NCI-H446 treated with DMSO at 0.1 percent for 48 hours (cell line): Measurements from ENCODE around the gene PTGDR.

Experiments used
- DNase-seq: peaks from one replicate; lab custom pipeline; 2025; lab: John Stamatoyannopoulos, UW

The PTGDR gene

DNA sequence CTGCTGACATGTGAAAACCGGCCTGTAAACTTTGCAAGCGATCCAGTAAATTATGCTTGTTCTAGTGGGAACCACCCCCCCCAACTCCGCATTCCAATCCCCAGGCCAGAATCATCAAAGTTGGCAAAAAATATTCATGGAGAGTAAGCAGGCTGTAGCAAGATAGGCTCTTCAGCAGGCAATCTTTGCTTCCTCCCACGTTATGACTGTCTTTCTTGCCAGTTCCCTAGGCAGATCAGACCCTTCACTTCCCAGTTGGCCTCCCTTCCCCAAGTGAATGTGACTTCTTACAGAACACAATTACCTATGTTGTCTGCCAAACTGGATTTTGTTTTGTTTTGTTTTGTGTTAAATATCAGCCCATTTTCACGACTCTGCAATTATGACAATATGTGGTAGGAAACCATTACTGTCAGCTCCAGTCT, 45.4 kb downstream of the PTGDR start:
- no peak for DNase-seq

GRCh38 chr14:52313462-52313861, 46.0 kb downstream of the PTGDR start:
- no peak for DNase-seq

DNA sequence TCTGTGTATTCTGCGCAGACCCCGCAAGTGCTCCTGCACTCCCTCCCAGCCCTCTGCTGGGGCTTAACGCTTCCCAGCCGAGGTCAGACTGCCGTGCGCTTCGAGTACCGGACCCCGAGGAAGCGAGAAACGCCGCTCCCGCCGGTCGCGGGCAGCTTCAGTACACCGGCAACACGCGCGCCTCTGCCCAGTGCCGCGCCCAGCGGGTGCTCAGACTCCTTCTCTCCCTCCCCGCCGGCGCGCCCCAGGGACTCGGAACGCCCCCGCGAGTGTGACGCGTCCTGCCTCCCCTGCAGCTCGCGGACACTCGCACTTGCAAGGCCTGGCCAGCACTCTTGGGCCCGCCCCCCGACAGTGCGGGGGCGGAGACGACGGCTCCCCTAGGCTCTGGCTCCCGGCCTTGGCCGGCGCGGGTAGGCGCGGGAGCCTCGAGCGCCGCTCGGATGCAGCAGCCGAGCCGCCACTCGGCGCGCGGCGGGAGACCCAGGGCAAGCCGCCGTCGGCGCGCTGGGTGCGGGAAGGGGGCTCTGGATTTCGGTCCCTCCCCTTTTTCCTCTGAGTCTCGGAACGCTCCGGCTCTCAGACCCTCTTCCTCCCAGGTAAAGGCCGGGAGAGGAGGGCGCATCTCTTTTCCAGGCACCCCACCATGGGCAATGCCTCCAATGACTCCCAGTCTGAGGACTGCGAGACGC, 46.6 kb downstream of the PTGDR start, which contains the start of gene PTGER2:
PTGER2 (plus strand) TSS at position 410 of the 692 bp plus-strand sequence; CDS start at position 647, 237 bp downstream.
- no peak for DNase-seq

GRCh38 chr14:52314595-52315354, 47.3 kb downstream of the PTGDR start:
- DNase-seq: no peak

- DNase-seq: no peak
Observed at GRCh38 chr14:52315355-52315718, 47.8 kb downstream of the PTGDR start.

GRCh38 chr14:52318062-52318461, 50.6 kb downstream of the PTGDR start:
- DNase-seq: no peak

DNA sequence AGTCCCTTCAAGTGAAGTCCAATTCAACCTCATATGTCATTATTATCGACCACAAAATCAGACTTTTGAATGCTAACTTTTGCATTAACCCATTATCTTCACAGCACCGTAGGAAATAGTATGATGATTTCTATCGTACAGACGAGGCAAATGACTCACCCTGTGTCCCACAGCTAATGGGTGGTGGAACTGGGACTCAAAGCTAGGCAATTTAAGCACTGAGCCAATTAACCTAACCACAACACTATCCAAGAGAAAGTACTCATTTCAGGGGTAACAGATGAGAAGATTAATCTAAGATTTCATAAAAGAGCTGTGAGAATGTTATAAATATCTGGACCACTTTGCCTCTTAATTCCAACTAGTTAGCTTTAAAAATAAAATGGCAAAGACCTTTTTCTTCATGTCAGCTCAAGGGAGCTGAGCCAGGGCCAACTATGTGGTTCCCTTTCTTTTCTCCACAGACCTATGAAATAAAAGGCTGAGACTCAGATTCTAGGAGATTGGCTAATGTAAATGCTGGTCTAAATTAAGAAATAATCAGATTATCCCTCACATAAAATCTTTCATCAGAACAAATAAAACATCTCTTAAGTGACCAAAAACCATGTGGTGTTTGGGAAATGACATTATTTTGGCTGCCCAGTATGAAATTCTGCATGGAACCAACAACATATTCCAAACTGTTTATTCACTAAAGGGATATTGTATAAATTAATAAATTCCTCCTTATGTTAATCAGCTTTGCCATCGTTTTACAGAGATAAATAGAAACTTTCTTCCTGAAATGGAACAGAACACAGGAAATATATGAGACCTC, 51.5 kb downstream of the PTGDR start:
- no peak for DNase-seq

GRCh38 chr14:52319919-52320318, 52.4 kb downstream of the PTGDR start:
- no peak for DNase-seq

DNA sequence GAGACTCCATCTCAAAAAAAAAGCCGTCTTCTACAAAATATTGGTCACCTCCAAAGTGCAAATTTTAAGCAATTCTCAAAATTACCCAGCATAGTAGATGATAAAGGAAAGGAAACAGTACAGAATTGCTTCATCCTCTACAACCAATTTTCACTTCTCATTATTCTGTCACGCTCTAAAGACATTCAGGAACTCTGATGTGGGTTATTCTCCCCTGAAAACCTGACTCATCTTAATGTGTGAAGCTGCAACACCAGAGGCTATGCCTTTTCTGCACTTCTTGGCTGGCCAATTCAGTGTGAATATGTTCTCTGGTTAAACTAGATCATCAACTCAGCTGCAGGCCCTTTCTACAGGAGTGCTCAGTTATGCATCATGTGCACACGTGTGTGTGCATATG, 57.6 kb downstream of the PTGDR start:
- DNase-seq: no peak

GRCh38 chr14:52325630-52326029, 58.1 kb downstream of the PTGDR start:
- DNase-seq: peak; percentile 47
